MM.1S (cell line): Measurements from ENCODE around the gene NTF3.

Experiments
- DNase-seq: peaks from one replicate; pipeline ENCODE4 v3.0.0-alpha.2; 2015
- H2AFZ ChIP-seq: fragments of 300-600 bp; sonication (generic); 2 replicates; pipeline ENCODE4 v1.6.0; 2016; ENCODE audit warnings: antibody characterized with exemption, low read length
- H3F3A ChIP-seq: fragments of 300-600 bp; sonication (generic); 2 replicates; pipeline ENCODE4 v1.6.1; 2016; ENCODE audit warnings: mild to moderate bottlenecking, antibody characterized with exemption, low read length, moderate library complexity, mixed read lengths; ENCODE audit not compliant: insufficient read depth
- H3K27ac ChIP-seq: fragments of 300-600 bp; sonication (generic); 2 replicates; pipeline ENCODE4 v1.5.1; 2016; ENCODE audit warnings: mild to moderate bottlenecking, low read length
- H3K27me3 ChIP-seq: fragments of 300-600 bp; sonication (generic); replicated peaks from 2 replicates; pipeline ENCODE4 v1.6.0; 2016; ENCODE audit warnings: low read length; ENCODE audit not compliant: insufficient read depth
- H3K36me3 ChIP-seq: fragments of 300-600 bp; sonication (generic); replicated peaks from 2 replicates; pipeline ENCODE4 v1.6.1; 2016; ENCODE audit warnings: mild to moderate bottlenecking, low read length, mixed read lengths; ENCODE audit not compliant: insufficient read depth
- H3K4me1 ChIP-seq: fragments of 300-600 bp; sonication (generic); 2 replicates; pipeline ENCODE4 v1.6.1; 2016; ENCODE audit warnings: low read length, mixed read lengths
- H3K4me2 ChIP-seq: fragments of 300-600 bp; sonication (generic); 2 replicates; pipeline ENCODE4 v1.6.0; 2016; ENCODE audit warnings: low read depth, low read length
- H3K4me3 ChIP-seq: fragments of 300-600 bp; sonication (generic); 2 replicates; pipeline ENCODE4 v1.5.1; 2016; ENCODE audit warnings: low read length, mixed read lengths
- H3K79me2 ChIP-seq: fragments of 300-600 bp; sonication (generic); 2 replicates; pipeline ENCODE4 v1.6.1; 2016; ENCODE audit warnings: mixed run types, low read length, mixed read lengths
- H3K9ac ChIP-seq: fragments of 300-600 bp; sonication (generic); 2 replicates; pipeline ENCODE4 v1.6.1; 2016; ENCODE audit warnings: low read length, mixed read lengths
- H3K9me2 ChIP-seq: fragments of 300-600 bp; sonication (generic); replicated peaks from 2 replicates; pipeline ENCODE4 v1.6.1; 2016; ENCODE audit warnings: mild to moderate bottlenecking, low read length, mixed read lengths; ENCODE audit not compliant: insufficient read depth
- H3K9me3 ChIP-seq: fragments of 300-600 bp; sonication (generic); replicated peaks from 2 replicates; pipeline ENCODE4 v1.6.1; 2016; ENCODE audit warnings: mild to moderate bottlenecking, low read length, mixed read lengths; ENCODE audit not compliant: insufficient read depth
- H4K20me1 ChIP-seq: fragments of 300-600 bp; sonication (generic); 2 replicates; pipeline ENCODE4 v1.6.1; 2016; ENCODE audit warnings: mild to moderate bottlenecking, low read length, moderate library complexity, mixed read lengths; ENCODE audit not compliant: insufficient read depth
- EZH2 ChIP-seq: fragments of 300-600 bp; sonication (generic); optimal IDR thresholded peaks from 2 replicates; pipeline ENCODE3; 2017; ENCODE audit warnings: low read depth, mild to moderate bottlenecking, antibody characterized with exemption, low read length, mixed read lengths
- EZH2phosphoT487 ChIP-seq: fragments of 300-600 bp; sonication (generic); IDR thresholded peaks from 2 replicates; pipeline ENCODE4 v1.6.1; 2018; ENCODE audit warnings: antibody characterized with exemption, low read length
- TF ChIP-seq, protein P1 (sequence below): fragments of 300-600 bp; sonication (generic); IDR thresholded peaks from 2 replicates; pipeline ENCODE4 v1.5.1; 2016; ENCODE audit warnings: antibody characterized with exemption, low read length, mixed read lengths

The NTF3 gene

DNA sequence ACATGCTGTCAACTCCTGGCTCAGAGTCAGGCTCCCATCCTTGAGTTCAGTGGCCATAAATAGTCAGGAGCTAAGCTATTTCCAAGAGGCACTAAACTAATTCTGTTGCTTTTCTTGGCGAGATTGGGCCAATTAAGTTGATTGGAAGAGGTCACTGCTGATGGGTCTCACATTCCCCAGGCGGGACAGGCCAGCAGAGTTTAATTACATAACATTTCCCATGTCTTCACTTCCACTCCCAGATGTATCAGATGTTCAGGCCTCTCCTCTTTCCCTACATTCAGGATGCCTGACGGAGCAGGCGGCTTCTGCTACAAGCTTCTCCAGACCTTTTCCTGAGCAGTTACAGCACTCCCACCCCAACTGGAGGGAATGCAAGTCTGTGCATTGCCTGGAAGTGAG, 5.3 kb downstream of the NTF3 start:
- Histone ChIP-seq H3K4me2 (no peak overlapping the region), H3K9ac (no peak overlapping the region), H3F3A (no peaks in the 10 kb centered on the region), H3K4me1 (no peaks in the 10 kb centered on the region), H4K20me1 (no peaks in the 10 kb centered on the region), H3K9me3 (no peaks in the 10 kb centered on the region), H2AFZ (no peak overlapping the region), H3K4me3 (no peak overlapping the region), H3K27me3 (peaks cover 21% of the 10 kb centered on the region), H3K36me3 (no peaks in the 10 kb centered on the region), H3K9me2 (no peaks in the 10 kb centered on the region), H3K27ac (no peak overlapping the region), H3K79me2 (no peaks in the 10 kb centered on the region)
- DNase-seq: no peak
- TF ChIP-seq, protein P1, sequence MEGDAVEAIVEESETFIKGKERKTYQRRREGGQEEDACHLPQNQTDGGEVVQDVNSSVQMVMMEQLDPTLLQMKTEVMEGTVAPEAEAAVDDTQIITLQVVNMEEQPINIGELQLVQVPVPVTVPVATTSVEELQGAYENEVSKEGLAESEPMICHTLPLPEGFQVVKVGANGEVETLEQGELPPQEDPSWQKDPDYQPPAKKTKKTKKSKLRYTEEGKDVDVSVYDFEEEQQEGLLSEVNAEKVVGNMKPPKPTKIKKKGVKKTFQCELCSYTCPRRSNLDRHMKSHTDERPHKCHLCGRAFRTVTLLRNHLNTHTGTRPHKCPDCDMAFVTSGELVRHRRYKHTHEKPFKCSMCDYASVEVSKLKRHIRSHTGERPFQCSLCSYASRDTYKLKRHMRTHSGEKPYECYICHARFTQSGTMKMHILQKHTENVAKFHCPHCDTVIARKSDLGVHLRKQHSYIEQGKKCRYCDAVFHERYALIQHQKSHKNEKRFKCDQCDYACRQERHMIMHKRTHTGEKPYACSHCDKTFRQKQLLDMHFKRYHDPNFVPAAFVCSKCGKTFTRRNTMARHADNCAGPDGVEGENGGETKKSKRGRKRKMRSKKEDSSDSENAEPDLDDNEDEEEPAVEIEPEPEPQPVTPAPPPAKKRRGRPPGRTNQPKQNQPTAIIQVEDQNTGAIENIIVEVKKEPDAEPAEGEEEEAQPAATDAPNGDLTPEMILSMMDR: no peak
- TF ChIP-seq EZH2phosphoT487 (no peak), EZH2 (no peak)

DNA sequence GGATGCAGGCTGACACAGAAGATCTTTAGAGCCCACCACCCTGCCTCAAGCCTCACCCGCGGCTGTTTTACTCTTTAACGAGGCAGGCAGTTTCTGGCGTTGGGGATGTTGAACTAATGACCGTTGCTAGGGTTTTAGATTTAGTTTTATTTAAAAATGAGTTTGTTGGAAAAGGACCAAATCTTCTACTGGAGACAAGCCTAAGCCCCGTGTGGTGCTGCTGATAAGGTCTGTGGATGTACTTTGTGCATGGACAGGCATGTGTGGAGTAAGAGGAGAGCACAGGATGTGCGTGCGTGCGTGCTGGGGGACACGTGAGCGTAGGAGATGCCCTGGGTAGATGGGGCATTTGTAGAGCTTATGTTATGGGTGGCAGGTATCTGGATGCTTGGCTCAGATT, 5.7 kb downstream of the NTF3 start:
- no peak overlapping the region for H3K4me2 ChIP-seq
- TF ChIP-seq, protein P1: no peak
- no peak for TF ChIP-seq EZH2
- no peak for TF ChIP-seq EZH2phosphoT487
- H3F3A ChIP-seq: no peaks in the 10 kb centered on the region
- no peaks in the 10 kb centered on the region for H3K36me3 ChIP-seq
- H3K9ac ChIP-seq: no peak overlapping the region
- no peaks in the 10 kb centered on the region for H3K4me1 ChIP-seq
- no peaks in the 10 kb centered on the region for H3K79me2 ChIP-seq
- no peak overlapping the region for H3K4me3 ChIP-seq
- peaks cover 17% of the 10 kb centered on the region for H3K27me3 ChIP-seq
- no peaks in the 10 kb centered on the region for H4K20me1 ChIP-seq
- H2AFZ ChIP-seq: no peak overlapping the region
- H3K9me2 ChIP-seq: no peaks in the 10 kb centered on the region
- no peak overlapping the region for H3K27ac ChIP-seq
- no peaks in the 10 kb centered on the region for H3K9me3 ChIP-seq
- DNase-seq: no peak

DNA sequence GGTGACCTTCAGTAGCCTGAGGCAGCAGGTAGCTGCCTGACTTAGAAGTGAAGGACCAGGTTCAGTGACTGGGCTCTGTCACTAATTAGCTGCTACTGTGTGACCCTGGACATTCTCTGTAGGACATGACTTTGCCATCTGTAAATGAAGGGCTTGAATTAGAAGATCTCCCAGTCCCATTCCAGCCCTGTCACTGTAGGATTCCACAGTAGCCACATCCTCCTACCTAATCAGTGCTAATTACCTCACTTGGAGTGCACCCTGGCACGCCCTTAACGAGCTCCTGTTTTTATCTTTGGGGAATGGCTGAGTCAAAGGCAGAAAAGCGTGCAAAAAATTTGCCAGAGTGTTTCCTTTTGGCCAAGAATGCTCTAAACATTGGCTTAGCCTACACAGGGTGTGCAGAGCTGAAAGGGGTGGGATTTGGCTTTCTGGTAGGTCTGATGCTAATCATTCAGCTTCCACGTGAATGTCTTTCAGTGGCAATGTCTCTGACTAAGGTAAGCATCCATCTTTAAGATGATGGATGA, 6.8 kb downstream of the NTF3 start:
- Histone ChIP-seq H3K4me2 (no peak overlapping the region), H4K20me1 (no peaks in the 10 kb centered on the region)
- TF ChIP-seq, protein P1: no peak
- no peak for TF ChIP-seq EZH2
- TF ChIP-seq EZH2phosphoT487: no peak

More for the DNA sequence above, 6.8 kb downstream of the NTF3 start:
- Histone ChIP-seq H3K4me1 (no peaks in the 10 kb centered on the region), H3K36me3 (no peaks in the 10 kb centered on the region), H3K27ac (no peak overlapping the region), H3K4me3 (no peak overlapping the region), H3F3A (no peaks in the 10 kb centered on the region), H3K9ac (no peak overlapping the region), H2AFZ (no peak overlapping the region), H3K27me3 (peaks cover 5% of the 10 kb centered on the region), H3K9me3 (no peaks in the 10 kb centered on the region), H3K9me2 (no peaks in the 10 kb centered on the region), H3K79me2 (no peaks in the 10 kb centered on the region)
- DNase-seq: no peak
